Activated CD4-positive, alpha-beta T cell treated with anti-CD3 and anti-CD28 coated beads, Interleukin-2, amount 50 U/mL, for 4 hours (primary cell): ENCODE data around the gene IAH1.

ENCODE experiments used
- DNase-seq, 2 experiments: peaks; one replicate each; pipeline ENCODE4 v3.0.0-alpha.2; 2020

IAH1 gene, protein sequence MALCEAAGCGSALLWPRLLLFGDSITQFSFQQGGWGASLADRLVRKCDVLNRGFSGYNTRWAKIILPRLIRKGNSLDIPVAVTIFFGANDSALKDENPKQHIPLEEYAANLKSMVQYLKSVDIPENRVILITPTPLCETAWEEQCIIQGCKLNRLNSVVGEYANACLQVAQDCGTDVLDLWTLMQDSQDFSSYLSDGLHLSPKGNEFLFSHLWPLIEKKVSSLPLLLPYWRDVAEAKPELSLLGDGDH

DNA sequence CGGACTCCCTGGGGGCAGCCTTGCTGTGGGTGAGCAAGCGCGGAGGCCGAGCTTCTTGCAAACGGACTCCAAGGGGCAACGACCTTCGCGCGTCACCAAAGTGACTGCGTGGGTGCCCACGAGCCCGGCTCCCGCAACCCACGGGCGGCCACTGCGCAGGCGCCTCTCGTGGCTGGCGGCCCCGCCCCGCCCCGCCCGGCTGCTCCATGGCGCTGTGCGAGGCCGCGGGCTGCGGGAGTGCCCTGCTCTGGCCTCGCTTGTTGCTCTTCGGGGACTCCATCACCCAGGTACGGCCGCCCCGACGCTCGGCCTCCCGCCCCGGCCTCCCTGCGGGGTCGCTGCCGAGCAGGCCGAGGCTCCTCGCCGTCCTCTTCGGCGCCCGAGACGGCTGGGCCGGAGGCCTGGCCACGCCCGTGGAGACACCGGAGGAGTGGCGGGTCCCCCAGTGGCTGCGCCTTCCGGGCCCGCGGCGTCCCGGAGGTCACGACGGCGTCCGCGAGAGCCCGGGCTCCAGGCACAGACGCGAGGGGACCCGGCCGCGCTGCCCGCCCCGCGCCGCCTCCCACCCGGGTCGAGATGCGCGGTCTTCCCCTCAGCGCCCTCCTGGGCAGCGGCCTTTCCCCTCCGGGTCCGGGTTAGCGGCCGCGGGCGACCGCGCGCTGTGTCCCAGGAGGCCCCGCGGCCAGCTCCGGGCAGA, at the start of gene IAH1:
Gene IAH1 (plus strand): TSS at position 191 of the 697 bp plus-strand sequence. CDS start 16 bp downstream, at position 207.
- peak; percentile 75 to 81 for DNase-seq

DNA sequence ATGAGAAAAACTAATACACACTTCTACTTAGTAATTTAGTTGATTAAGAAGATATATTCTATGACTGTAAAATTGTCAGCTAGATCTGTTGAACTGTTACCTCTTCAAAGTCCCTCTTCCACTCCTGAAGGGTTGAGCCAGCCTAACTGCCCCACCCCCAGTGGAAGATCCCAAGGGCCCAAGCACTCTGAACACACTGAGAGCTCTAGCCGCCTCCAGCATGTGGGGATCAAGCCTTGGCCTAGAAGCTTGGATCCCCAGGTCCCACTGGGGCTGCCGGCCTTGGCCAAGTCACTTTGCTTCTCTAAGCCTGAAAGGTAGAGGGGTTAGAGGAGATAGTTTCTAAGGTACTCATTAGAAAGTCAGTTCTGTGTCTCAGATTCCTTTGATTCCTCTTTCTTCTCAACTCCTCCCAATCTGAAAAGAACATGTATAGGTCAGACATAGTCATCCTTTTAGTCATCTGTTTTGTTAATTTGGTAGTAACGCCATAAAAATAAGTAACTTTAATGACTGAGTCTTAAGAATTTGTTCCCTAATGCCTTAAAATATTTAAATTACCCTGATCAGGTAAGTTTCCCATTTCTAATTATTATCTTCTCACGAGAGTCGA, 45.3 kb upstream of the IAH1 start:
- DNase-seq = no peak

DNA sequence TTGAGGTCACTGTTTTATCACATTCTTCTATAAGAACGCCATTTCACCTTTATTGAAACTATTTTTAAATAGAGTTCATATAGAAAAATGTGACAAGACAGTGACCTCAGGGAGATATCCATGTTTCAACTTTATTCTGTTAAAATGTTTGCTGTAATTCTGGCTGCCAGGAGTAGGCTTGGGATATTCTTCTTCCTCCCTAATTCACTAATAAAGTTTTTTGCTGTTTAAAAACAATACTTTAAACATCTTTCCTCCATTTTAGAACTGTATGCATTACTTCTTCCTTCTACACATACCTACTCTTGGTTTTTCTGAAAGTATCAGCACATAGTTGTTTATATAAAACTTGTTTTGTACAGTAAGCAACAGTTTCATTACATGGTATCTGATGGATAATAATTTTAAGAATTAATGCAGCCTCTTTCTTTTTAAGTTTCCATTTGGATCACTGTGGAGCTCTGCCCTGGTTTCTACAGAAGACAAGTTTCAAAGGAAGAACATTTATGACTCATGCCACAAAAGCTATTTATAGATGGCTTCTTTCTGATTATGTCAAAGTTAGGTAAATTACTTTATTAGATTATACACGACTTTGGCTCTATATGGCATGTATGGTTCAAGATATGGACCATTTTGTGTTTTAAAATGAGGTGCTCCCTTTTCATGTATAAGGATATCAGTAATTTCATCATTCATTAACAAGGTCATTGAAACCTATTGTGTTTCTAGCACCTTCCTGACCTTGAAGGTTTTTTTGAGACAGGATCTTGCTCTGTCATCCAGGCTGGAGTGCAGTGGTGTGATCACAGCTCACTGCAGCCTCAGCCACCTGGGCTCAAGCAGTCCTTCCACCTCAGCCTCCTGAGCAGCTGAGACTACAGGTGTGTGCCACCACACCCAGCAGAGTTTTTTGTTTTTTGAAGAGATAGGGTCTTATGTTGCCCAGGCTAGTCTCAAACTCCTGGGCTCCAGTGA, 43.7 kb upstream of the IAH1 start:
- DNase-seq = no peak

DNA sequence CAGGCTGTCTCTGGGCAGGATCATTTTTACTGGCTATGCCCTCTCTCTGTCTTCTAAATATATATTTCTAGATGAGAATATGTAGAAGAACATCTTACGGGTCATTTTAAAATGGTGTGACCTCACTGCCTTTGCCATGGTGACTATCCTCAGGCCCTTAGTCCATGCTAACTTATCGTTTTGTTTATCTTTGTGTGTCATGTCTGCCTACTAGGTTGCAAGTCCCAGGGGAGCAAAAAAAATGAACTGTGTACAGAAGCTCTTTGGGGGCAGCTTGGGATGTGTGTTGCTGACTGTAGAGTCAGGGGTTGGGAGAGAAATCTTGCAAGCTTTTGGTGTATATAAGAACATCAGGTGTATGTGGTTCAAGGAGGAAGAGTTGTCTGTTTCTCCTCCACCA, 39.9 kb upstream of the IAH1 start:
- no peak for DNase-seq

DNA sequence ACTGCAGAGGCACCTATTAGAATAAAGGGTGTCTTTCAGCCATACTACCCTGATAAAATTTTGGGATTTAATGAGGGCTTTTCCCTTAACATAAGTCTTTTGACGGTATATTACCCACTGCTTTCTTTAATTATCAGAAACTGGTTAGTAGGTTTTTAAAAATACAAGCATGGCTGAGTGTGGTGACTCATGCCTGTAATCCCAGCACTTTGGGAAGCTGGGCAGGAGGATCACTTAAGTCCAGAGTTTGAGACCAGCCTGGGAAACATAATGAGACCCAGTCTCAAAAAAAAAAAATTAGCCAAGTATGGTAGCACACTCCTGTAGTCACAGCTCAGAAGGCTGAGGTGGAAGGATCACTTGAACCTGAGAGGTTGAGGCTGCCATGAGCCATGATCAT, 34.8 kb upstream of the IAH1 start:
- DNase-seq = no peak

DNA sequence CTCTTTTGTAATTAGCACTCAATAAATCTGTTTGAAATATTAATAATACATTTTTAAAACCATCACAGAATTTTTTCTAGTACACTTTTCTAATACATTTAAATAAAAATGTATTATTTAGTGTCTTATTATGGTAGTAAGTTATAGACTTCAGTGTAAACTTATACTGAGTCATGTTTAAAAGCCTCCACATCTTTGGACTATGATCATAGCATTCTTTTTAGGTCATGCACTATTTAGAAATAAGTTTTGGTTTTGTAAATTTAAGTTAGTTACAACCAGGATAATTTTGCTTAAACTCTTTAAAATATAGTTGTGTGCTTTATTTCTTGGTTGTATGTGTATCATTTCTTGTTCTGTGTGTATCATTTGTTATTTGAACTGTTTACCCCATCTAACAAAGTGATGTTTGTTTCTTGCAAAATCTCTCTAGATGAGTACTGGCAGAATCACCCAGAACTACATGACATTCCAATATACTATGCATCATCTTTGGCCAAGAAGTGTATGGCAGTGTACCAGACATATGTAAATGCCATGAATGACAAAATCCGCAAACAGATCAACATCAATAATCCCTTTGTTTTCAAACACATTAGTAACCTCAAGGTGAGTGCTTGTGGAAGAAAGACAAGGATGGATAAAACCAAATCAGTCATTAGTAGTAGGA, 34.2 kb upstream of the IAH1 start:
- DNase-seq = no peak

DNA sequence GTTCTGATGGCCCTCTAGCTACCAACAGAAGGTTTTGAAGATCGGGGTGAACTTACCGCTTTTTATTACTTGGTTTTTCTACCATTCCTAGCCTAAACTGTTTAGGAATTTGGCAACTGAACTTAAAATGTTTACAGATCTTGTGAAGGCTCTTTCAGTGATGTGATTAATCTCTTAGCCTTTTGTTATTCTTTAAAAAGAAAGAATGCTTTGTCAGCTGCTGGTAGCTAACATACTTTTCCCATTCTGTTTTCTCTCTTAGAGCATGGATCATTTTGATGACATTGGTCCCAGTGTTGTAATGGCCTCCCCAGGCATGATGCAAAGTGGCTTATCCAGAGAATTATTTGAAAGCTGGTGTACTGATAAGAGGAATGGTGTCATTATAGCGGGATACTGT, 32.8 kb upstream of the IAH1 start:
- DNase-seq = no peak

DNA sequence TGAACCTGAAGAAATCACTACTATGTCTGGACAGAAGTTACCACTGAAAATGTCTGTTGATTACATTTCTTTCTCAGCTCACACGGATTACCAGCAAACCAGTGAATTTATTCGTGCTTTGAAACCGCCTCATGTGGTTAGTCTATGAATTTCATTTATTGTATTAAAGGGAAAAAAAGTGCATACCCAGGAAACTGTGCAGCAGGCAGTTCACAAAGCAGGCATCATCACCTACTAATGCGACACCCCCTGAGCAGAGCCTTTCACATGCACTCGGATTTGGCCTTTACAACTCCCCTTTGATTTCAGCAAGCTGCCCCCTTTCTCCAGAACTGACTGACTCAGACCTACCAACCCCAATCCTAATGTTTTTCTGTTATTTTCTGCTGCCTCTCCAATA, 30.8 kb upstream of the IAH1 start:
- DNase-seq = no peak

DNA sequence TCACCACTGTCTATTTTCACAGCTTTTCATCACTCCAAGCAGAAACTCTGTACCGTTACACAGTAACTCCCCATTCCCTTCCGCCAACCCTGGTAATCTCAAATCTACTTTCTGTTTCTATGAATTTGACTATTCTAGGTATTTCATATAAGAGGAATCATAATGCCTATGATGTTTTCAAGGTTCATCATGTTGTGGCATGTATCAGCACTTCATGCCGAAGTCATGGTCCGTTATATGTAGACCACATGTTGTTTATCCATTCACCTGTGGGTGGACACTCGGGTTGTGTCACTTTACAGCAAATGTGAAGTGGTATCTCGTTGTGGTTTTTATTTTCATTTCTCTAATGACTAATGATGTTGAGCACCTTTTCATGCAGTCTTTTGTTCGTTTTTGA, 29.3 kb upstream of the IAH1 start:
- no peak for DNase-seq

DNA sequence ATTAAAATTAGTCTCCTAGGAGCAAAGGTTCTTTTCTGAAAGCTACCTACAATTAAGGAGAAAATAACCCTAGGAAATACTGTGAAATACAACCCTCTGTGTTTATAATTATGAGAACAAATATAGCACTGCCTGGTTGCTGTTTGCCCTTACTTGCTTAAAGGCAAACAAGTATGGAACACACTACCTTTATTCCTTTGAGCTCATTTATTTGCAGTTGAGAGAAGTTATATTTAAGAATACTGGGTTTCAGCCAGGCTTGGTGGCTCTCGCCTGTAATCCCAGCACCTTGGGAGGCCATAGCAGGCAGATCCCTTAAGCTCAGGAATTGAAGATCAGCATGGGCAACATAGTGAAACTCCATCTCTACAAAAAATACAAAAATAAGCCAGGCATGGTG, 23.1 kb upstream of the IAH1 start:
- DNase-seq = no peak

DNA sequence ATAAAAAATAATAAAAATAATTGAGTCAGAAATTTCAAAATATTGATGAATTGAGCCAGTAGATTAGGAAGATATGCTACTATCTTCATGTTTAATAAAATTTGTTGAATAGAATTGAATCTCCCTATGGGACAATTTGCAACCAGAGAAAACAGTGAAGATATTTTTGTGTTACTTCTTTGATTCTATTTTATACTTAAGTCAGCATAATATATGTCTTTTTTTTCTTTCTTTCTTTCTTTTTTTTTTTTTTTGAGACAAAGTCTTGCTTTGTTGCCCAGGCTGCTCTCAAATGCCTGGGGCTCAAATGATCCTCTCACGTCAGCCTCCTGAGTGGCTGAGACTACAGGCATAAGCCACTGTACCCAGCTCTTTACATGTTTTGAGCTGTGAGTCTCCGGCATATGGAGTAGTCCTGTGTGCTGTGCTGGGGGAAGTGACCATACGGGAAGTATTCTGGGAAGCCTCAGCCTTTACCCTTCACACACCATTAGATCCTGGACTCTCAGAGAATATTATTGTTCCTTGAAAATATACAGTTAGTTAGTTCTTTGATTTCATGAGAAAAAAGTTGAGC, 13.8 kb upstream of the IAH1 start:
- no peak for DNase-seq

DNA sequence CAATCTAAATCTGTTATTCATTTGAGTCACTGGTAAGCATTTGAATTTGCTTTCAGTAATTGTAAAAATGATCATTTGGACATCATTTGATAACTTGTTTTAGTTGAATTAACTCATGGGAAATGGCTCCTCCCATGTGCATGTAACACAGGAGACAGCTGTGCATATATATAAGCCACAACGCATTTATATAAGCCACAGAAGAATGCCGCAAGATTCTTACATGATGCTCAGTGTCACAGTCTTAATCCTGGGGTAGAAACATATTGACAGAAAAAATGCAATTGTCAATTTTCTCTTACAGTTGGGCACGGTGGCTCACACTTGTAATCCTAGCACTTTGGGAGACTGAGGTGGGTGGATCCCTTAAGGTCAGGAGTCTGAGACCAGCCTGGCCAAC, 13.3 kb upstream of the IAH1 start:
- no peak for DNase-seq

DNA sequence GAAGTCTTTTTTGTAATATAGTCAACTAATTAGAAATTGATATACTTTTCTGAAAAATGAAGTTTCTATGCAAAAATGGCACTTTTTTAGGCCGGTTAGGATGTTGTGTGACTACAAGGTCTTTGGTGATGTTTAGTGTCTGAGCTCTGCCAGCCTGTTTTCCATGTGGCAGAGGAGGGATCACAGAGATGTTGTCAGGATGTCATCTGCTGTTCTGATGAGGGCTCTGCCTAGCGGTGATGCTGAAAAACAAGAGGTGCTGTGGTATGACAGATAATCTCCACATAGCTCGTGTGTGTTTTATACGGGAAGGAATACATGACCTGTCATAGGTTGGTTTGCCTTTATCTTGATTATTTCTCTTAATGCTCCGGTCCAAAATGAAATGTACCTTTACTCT, 12.0 kb upstream of the IAH1 start:
- DNase-seq = no peak

DNA sequence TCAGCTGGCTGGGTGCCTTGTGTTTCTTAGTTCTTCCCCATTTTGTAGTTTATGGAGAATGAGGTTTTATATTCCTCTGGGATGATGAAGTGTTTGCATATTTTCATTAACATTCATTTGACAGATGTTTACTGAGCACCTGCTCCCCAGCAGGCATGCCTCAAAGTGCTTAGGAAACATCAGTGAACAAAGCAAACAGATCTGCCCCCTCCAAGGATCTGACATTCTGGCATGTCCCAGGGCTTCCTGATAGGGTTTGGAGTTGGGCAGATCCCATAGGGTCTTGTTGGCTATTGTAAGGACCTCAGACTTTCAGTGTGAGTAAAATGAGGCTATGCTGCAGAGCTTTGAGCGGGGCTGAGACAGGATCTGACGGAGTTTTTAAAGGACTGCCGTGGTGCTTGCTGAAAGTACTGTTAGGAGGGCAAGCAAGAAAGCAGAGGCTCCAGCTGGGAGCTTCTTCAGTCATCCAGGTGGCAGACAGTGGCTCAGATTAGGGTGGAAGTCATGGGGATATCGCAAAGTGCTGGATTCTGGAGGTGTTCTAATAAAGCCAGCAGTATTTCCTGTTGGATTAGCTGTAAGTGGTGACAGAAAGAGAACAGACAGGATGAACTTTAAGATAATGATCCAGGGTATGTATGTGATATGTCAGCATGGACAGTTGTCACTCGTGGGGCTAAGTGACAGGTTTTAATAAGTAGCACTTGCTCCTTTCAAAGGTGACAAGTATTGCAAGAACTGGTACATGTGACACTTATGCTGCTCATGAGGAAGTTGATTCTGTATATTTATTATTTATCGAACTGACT, 11.3 kb upstream of the IAH1 start:
- DNase-seq = no peak

DNA sequence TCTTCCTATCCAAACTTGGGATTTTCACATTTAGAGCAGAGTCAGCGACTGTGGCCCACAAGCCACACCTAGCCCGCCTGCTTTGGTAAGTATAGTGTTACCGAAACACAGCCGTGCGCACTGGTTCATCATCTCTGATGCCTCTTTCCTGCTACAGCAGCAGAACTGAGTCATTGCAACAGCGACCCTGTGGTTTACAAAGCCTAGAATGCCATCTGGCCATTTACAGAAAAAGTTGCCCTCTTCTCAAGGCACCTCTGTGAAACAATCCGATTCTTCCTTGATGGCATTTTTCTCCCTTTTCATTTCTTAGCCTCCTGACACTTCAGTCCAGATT, 10.7 kb upstream of the IAH1 start:
- DNase-seq = no peak

DNA sequence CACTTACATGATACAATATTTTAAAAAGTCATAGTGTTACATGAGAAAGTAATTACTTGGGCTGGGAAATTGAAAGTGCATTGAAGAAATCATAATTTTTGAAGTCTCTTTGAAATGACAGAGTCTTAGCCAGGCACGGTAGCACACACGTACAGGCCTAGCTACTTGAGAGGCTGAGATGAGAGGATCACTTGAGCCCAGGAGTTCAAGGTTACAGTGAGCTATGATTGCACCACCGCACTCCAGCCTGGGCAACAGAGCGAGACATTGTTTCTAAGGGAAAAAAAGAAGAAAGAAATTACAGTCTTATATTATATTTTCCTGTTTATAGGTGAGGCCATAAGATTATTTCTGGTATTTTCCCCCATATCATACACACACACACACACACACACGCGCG, 9.2 kb upstream of the IAH1 start:
- no peak for DNase-seq

DNA sequence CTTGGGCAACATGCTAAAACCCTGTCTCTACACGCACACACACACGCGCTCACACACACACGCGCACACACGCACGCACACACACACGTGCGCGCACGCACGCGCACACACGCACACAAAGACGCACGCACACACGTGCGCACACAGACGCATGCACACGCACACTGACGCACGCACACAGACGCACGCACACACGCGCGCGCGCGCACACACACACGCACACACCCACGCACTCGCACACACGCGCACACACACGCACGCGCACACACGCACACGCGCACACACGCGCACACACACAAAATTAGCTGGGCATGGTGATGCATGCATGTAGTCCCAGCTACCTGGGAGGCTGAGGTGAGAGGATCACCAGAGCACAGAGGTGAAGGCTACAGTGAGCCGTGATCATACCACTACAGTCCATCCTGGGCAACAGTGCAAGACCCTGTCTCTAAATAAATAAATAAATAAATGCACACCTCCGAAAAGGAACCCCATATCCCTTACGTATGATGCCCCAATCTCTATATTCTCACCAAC, 8.1 kb upstream of the IAH1 start:
- no peak for DNase-seq

DNA sequence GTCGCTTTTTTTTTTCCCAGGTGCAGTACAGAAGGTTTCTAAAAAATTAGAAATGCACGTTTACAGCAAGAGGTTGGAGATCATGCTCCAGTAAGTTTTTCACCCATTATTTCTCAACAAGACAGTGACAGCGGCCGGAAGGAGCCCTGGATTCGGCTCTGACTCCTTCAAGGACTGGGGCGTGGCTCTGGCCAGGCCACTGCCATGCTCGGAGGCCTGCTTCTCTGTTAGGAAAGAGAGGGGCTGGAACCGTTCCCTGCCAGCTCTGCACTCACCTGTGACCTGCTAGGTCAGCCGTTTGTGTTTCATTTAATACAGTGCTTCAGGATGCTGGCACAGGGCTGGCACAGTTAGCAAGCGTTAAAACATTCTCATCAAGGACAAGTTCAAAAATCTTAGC, 6.7 kb upstream of the IAH1 start:
- no peak for DNase-seq

DNA sequence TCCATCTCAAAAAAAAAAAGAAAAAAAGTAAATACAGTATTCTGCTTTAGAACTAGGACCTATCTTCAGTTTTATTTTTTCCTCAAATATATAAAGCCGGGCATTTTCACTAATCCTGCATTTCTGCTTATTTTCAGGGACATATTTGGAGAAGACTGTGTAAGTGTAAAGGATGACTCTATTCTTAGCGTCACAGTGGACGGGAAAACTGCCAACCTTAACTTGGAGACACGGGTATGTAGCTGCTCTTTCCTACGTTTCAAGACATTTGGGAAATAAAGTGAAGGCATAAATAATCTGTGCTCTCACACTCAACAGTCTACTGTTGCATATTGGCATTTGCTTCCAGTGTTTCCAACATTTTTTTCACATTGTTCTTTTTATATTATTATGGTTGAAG, 3.1 kb upstream of the IAH1 start:
- no peak for DNase-seq

DNA sequence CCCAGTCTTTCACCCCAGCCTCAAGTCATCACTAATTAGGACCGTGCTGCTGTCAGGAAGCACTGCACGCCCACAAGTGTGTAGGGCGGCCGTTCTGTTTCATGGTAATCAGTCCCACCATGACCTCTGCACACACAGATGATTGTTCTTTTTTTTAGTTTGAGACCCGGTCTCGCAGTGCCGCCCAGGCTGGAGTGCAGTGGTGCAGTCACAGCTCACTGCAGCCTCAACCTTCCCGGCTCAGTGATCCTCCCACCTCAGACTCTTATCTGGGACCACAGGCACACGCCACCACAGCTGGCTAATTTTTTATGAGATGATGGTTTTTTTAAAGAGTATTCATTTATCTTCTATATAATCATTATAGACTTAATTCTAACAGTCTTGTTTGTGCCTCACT, 1.8 kb upstream of the IAH1 start:
- no peak for DNase-seq

DNA sequence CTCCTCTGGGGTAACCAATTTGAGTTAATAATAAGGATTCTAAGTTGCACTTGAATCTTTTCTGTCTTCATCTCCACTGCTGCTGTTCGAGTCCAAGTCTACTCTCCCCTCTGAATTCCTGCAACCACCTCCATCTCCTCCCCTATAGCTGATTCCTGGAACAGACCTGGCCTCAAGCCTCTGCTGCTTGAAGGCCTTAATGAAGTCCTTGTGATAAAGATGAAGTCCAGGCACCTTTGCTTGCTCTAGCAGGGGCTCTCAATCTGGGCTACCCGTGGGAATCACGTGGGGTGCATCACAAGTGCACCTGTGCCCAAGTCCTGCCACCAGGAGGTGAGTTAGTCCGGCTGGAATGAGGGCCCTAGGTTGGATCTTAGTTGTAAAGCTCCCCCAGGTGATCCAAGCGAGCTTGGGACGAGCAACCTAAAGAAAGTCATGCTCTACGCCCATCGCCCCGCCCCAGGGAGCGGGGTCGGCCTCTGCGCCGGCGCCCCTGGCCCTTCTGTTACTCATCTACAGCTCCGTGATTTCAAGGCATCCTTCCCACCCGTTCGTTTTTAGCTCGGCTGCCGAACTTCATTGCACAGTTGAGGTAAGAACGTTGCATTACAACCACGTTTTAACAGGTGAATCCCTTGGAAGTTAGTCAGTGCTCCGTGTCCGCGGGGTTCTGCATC, 905 bp upstream of the IAH1 start:
- no peak for DNase-seq
